PC-9 (cell line): ENCODE measurements around the gene TFAM. TPM values are rescaled to one million over a fixed set of nuclear protein-coding genes. Genes with fewer than 3 reads are reported as not detected.

Experiments used
- BruUV-seq: library from RNA; stranded (reverse); fragments of 400-500 nt; replicated peaks from 2 replicates; lab custom pipeline; 2021; lab: Mats Ljungman, UMichigan
- CTCF ChIA-PET: fragments of 300-600 bp; sonication (Branson Sonifier 250); formaldehyde crosslinking; loops from one replicate; lab custom pipeline; 2022; ENCODE audit warnings: antibody characterized with exemption; lab: Charles Lee
- POLR2A ChIA-PET: fragments of 300-600 bp; sonication (Branson Sonifier 250); formaldehyde crosslinking; loops from one replicate; lab custom pipeline; 2022; ENCODE audit warnings: antibody characterized with exemption; ENCODE audit not compliant: unreplicated experiment; lab: Charles Lee
- DNase-seq, 2 experiments: peaks; one replicate each; pipeline versions ENCODE4 v3.0.0 to v3.0.0-alpha.2; 2015 to 2022; ENCODE audit warnings: mixed read lengths in 1 of 2
- H2AFZ ChIP-seq: fragments of 200-600 bp; sonication (generic); 2 replicates; pipeline ENCODE4 v1.8.1; 2017; ENCODE audit warnings: antibody characterized with exemption
- H3F3A ChIP-seq: fragments of 200-600 bp; sonication (generic); 2 replicates; pipeline ENCODE4 v1.8.1; 2017; ENCODE audit warnings: antibody characterized with exemption, mild to moderate bottlenecking, low read depth; ENCODE audit not compliant: insufficient read depth
- H3K27ac ChIP-seq: fragments of 200-600 bp; sonication (generic); 2 replicates; pipeline ENCODE4 v1.6.1; 2016; ENCODE audit warnings: mixed run types
- H3K27me3 ChIP-seq: fragments of 200-600 bp; sonication (generic); 2 replicates; pipeline ENCODE4 v1.6.1; 2016; ENCODE audit warnings: low read depth, mixed run types; ENCODE audit not compliant: insufficient read depth
- H3K36me3 ChIP-seq: fragments of 200-600 bp; sonication (generic); 2 replicates; pipeline ENCODE4 v1.6.1; 2016; ENCODE audit warnings: low read depth, mixed run types
- H3K4me1 ChIP-seq: fragments of 200-600 bp; sonication (generic); replicated peaks from 2 replicates; pipeline ENCODE4 v1.6.1; 2016; ENCODE audit warnings: mixed run types; ENCODE audit not compliant: insufficient read depth
- H3K4me2 ChIP-seq: fragments of 200-600 bp; sonication (generic); 2 replicates; pipeline ENCODE4 v1.6.1; 2017; ENCODE audit warnings: mixed run types
- H3K4me3 ChIP-seq: fragments of 200-600 bp; sonication (generic); 2 replicates; pipeline ENCODE4 v1.6.1; 2016; ENCODE audit warnings: mixed run types
- H3K79me2 ChIP-seq: fragments of 200-600 bp; sonication (generic); 2 replicates; pipeline ENCODE4 v1.6.1; 2017; ENCODE audit warnings: low read depth, mixed run types
- H3K9me2 ChIP-seq: fragments of 200-600 bp; sonication (generic); 2 replicates; pipeline ENCODE4 v1.8.1; 2017; ENCODE audit warnings: mild to moderate bottlenecking; ENCODE audit not compliant: insufficient read depth
- H3K9me3 ChIP-seq: fragments of 200-600 bp; sonication (generic); 2 replicates; pipeline ENCODE4 v1.8.1; 2016; ENCODE audit warnings: low read depth; ENCODE audit not compliant: insufficient read depth
- H4K20me1 ChIP-seq: fragments of 200-600 bp; sonication (generic); 2 replicates; pipeline ENCODE4 v1.8.1; 2017; ENCODE audit not compliant: insufficient read depth
- EZH2 ChIP-seq: fragments of 200-600 bp; sonication (generic); IDR thresholded peaks from 2 replicates; pipeline ENCODE4 v1.8.0; 2017; ENCODE audit warnings: antibody characterized with exemption, low read depth
- intact Hi-C: fragments of 100-400 bp; cut with micrococcal nuclease; formaldehyde crosslinking; loops from one replicate; pipeline ENCODE4 v1.10.0; 2022; ENCODE audit not compliant: unreplicated experiment
- total RNA-seq: library from RNA; stranded (reverse); gene quantifications from 2 replicates; pipeline ENCODE4 v1.2.3, GENCODE V29; 2021
- TF ChIP-seq, protein P1 (sequence below): fragments of 200-600 bp; sonication (generic); conservative IDR thresholded peaks from 2 replicates; pipeline ENCODE4 v1.6.1; 2017; ENCODE audit warnings: mixed run types, antibody characterized with exemption, mild to moderate bottlenecking, moderate library complexity

The TFAM gene
- total RNA-seq, 1 experiment from 2014 or later = 80.6 TPM

DNA sequence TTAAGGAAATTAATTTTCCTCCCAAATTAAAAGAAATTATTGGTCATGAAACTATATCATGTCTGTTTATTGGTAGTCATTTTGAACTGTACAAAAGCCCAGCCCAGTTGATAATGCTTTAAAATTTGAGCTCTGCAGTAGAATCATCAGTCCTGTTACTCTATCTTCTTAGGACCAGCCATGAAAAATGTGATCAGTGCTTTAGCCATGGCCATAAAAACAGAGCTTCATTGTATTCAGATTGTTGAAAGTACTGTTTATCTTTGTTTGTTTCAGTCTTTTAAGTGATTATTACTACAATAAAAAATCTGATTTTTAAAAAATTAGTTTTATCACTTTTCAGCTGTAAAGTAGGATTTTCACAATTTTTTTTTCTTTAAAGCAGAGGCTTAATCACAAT lies 13.7 kb upstream of the TFAM start:
- Histone ChIP-seq H3K36me3 (peaks cover 11% of the 10 kb centered on the region; the same call in 1 of the 2 replicates), H3K4me3 (no peak overlapping the region), H2AFZ (no peak overlapping the region), H3K27me3 (no peaks in the 10 kb centered on the region), H3K4me1 (no peaks in the 10 kb centered on the region), H3K9me3 (no peaks in the 10 kb centered on the region), H3F3A (0 out of 2 replicates have a peak, but pooled peaks cover 4% of the 10 kb centered on the region), H4K20me1 (no peaks in the 10 kb centered on the region), H3K27ac (no peak overlapping the region), H3K79me2 (no peaks in the 10 kb centered on the region), H3K9me2 (no peaks in the 10 kb centered on the region), H3K4me2 (no peak overlapping the region)
- intact Hi-C loops = no loop called here
- BruUV-seq = no TSS peak
- TF ChIP-seq EZH2 = no peak
- TF ChIP-seq, protein P1, sequence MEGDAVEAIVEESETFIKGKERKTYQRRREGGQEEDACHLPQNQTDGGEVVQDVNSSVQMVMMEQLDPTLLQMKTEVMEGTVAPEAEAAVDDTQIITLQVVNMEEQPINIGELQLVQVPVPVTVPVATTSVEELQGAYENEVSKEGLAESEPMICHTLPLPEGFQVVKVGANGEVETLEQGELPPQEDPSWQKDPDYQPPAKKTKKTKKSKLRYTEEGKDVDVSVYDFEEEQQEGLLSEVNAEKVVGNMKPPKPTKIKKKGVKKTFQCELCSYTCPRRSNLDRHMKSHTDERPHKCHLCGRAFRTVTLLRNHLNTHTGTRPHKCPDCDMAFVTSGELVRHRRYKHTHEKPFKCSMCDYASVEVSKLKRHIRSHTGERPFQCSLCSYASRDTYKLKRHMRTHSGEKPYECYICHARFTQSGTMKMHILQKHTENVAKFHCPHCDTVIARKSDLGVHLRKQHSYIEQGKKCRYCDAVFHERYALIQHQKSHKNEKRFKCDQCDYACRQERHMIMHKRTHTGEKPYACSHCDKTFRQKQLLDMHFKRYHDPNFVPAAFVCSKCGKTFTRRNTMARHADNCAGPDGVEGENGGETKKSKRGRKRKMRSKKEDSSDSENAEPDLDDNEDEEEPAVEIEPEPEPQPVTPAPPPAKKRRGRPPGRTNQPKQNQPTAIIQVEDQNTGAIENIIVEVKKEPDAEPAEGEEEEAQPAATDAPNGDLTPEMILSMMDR = no peak
- DNase-seq = no peak
- CTCF ChIA-PET = no interaction called here
- POLR2A ChIA-PET = no interaction called here

DNA sequence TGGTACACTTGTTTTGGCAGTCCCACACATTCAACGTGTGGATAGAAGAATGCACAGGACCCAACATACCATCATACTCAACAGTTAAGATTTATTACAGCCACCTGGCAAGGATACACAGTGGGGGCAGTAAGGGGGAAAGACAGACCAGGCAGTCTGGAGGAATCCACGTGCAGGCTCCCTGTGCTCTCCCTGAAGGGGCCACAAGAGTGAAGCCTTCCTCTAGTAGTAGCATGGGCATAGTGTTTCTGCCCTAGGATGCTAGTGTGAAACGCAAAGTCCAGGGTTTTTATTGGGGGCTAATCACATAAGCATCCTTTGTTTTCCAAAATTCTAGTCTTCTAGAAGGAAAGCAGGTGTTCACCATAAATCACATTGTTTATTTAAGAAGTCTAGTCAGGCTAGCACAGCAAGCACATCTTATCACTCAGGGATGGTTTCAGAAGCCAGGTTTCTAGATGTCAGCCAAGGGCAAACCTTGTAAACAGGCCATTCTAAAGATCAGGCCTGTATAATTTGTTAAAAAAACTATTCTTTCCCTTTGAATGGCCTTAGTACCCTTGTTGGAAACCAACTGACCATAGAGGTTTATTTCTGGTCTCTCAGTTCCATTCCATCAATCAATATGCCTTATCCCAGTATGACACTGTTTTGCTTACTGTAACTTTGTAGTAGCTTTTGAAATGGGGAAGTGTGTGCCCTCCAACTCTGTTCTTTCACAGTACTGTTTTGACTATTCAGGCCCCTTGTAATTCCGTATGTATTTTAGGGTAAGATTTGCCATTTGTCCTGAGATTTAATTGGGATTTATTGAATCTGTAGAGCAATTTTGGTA lies 12.4 kb upstream of the TFAM start:
- no peaks in the 10 kb centered on the region for H3K9me3 ChIP-seq
- intact Hi-C loops = no loop called here
- no peaks in the 10 kb centered on the region for H4K20me1 ChIP-seq
- H3K4me2 ChIP-seq = no peak overlapping the region
- BruUV-seq = no TSS peak
- no peak overlapping the region for H3K4me3 ChIP-seq
- H3K27me3 ChIP-seq = no peaks in the 10 kb centered on the region
- no peak overlapping the region for H2AFZ ChIP-seq
- H3K9me2 ChIP-seq = no peaks in the 10 kb centered on the region
- CTCF ChIA-PET = no interaction called here
- no peak for TF ChIP-seq EZH2
- TF ChIP-seq, protein P1 = no peak
- H3K4me1 ChIP-seq = no peaks in the 10 kb centered on the region
- DNase-seq = no peak
- no peaks in the 10 kb centered on the region for H3K79me2 ChIP-seq
- peaks cover 11% of the 10 kb centered on the region; the same call in 1 of the 2 replicates for H3K36me3 ChIP-seq
- no peak overlapping the region for H3K27ac ChIP-seq
- POLR2A ChIA-PET = no interaction called here
- H3F3A ChIP-seq = 0 out of 2 replicates have a peak, but pooled peaks cover 4% of the 10 kb centered on the region

DNA sequence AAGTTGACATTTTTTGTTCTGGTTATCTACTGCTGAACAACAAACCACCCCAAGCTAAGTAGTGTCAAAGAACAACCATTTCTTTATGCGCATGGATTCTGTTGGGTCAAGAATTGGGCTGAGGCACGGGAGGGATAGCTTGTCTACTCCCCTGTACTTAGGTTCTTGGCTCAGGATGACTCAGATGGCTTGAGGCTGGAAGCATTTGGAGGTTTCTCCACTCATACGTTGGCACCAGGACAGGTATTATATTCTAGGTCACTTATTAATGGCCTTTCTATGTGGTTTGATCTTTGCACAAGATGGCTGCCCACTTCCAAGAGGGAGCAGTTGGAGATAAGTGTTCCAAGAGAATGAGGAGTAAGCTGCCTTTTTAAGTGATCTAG lies 11.8 kb upstream of the TFAM start:
- Histone ChIP-seq H3K79me2 (no peaks in the 10 kb centered on the region), H4K20me1 (no peaks in the 10 kb centered on the region), H3K4me3 (no peak overlapping the region), H3K27ac (no peak overlapping the region), H3K4me1 (no peaks in the 10 kb centered on the region), H3K27me3 (no peaks in the 10 kb centered on the region), H3F3A (0 out of 2 replicates have a peak, but pooled peaks cover 4% of the 10 kb centered on the region), H2AFZ (no peak overlapping the region), H3K36me3 (peaks cover 9% of the 10 kb centered on the region; the same call in 1 of the 2 replicates), H3K9me3 (no peaks in the 10 kb centered on the region), H3K9me2 (no peaks in the 10 kb centered on the region), H3K4me2 (no peak overlapping the region)
- DNase-seq = no peak
- TF ChIP-seq, protein P1 = no peak
- no peak for TF ChIP-seq EZH2
- no TSS peak for BruUV-seq
- POLR2A ChIA-PET = no interaction called here
- intact Hi-C loops = no loop called here
- CTCF ChIA-PET = no interaction called here
